ENCODE measurements around the gene PSTPIP1.

The PSTPIP1 gene

GRCh38 chr15:77057685-77058084 lies 62.8 kb downstream of the PSTPIP1 start:
- peaks cover 1% of the 10 kb centered on the region; the same call in 1 of the 2 replicates for H3K36me3 ChIP-seq (ENCODE audit: insufficient read depth, low read length)
- H3K27me3 ChIP-seq (ENCODE audit: insufficient read depth, low read length), result no peaks in the 10 kb centered on the region
- H3K27ac ChIP-seq (ENCODE audit: low read depth, low read length), result no peak overlapping the region
- H2AFZ ChIP-seq (ENCODE audit: low read length, unreplicated experiment), result no peak overlapping the region
- H3K4me1 ChIP-seq (ENCODE audit: control insufficient read depth, insufficient read depth, low read length, unreplicated experiment), result peaks cover 61% of the 10 kb centered on the region
- H3K4me3 ChIP-seq (ENCODE audit: low read depth, low read length), result no peak overlapping the region
- H3K79me2 ChIP-seq (ENCODE audit: control insufficient read depth, insufficient read depth, low read length, unreplicated experiment), result peaks cover 57% of the 10 kb centered on the region

- Histone ChIP-seq H3K36me3 (ENCODE audit: insufficient read depth, low read length) (no peaks in the 10 kb centered on the region), H3K27me3 (ENCODE audit: insufficient read depth, low read length) (no peaks in the 10 kb centered on the region), H3K4me3 (ENCODE audit: low read depth, low read length) (no peak overlapping the region), H2AFZ (ENCODE audit: low read length, unreplicated experiment) (no peak overlapping the region), H3K27ac (ENCODE audit: low read depth, low read length) (no peak overlapping the region), H3K4me1 (ENCODE audit: control insufficient read depth, insufficient read depth, low read length, unreplicated experiment) (peaks cover 68% of the 10 kb centered on the region), H3K79me2 (ENCODE audit: control insufficient read depth, insufficient read depth, low read length, unreplicated experiment) (peaks cover 65% of the 10 kb centered on the region)
Observed at GRCh38 chr15:77058468-77058867, 63.5 kb downstream of the PSTPIP1 start.

- Histone ChIP-seq H2AFZ (ENCODE audit: low read length, unreplicated experiment) (no peak overlapping the region), H3K27ac (ENCODE audit: low read depth, low read length) (peak overlapping the region; percentile 60; the same call in 1 of the 2 replicates), H3K27me3 (ENCODE audit: insufficient read depth, low read length) (no peaks in the 10 kb centered on the region), H3K79me2 (ENCODE audit: control insufficient read depth, insufficient read depth, low read length, unreplicated experiment) (peaks cover 75% of the 10 kb centered on the region), H3K36me3 (ENCODE audit: insufficient read depth, low read length) (no peaks in the 10 kb centered on the region), H3K4me1 (ENCODE audit: control insufficient read depth, insufficient read depth, low read length, unreplicated experiment) (peaks cover 68% of the 10 kb centered on the region), H3K4me3 (ENCODE audit: low read depth, low read length) (peak overlapping the region; percentile 53)
Observed at GRCh38 chr15:77059786-77060361, 64.9 kb downstream of the PSTPIP1 start.

GRCh38 chr15:77060546-77060945 lies 65.6 kb downstream of the PSTPIP1 start:
- no peaks in the 10 kb centered on the region for H3K36me3 ChIP-seq (ENCODE audit: insufficient read depth, low read length)
- H3K79me2 ChIP-seq (ENCODE audit: control insufficient read depth, insufficient read depth, low read length, unreplicated experiment), result peaks cover 75% of the 10 kb centered on the region
- H3K27me3 ChIP-seq (ENCODE audit: insufficient read depth, low read length), result no peaks in the 10 kb centered on the region
- peaks cover 75% of the 10 kb centered on the region for H3K4me1 ChIP-seq (ENCODE audit: control insufficient read depth, insufficient read depth, low read length, unreplicated experiment)
- peak overlapping the region; percentile 60 for H3K27ac ChIP-seq (ENCODE audit: low read depth, low read length)
- peak overlapping the region; percentile 53 for H3K4me3 ChIP-seq (ENCODE audit: low read depth, low read length)
- peak overlapping the region; percentile 50 for H2AFZ ChIP-seq (ENCODE audit: low read length, unreplicated experiment)

- no peaks in the 10 kb centered on the region for H3K36me3 ChIP-seq (ENCODE audit: insufficient read depth, low read length)
- H3K27ac ChIP-seq (ENCODE audit: low read depth, low read length), result no peak overlapping the region
- H3K4me3 ChIP-seq (ENCODE audit: low read depth, low read length), result no peak overlapping the region
- no peak overlapping the region for H2AFZ ChIP-seq (ENCODE audit: low read length, unreplicated experiment)
- H3K79me2 ChIP-seq (ENCODE audit: control insufficient read depth, insufficient read depth, low read length, unreplicated experiment), result peaks cover 82% of the 10 kb centered on the region
- H3K4me1 ChIP-seq (ENCODE audit: control insufficient read depth, insufficient read depth, low read length, unreplicated experiment), result peaks cover 74% of the 10 kb centered on the region
- no peaks in the 10 kb centered on the region for H3K27me3 ChIP-seq (ENCODE audit: insufficient read depth, low read length)
Observed at GRCh38 chr15:77063249-77063648, 68.3 kb downstream of the PSTPIP1 start.

- H3K36me3 ChIP-seq (ENCODE audit: insufficient read depth, low read length), result no peaks in the 10 kb centered on the region
- H3K4me3 ChIP-seq (ENCODE audit: low read depth, low read length), result no peak overlapping the region
- no peak overlapping the region for H2AFZ ChIP-seq (ENCODE audit: low read length, unreplicated experiment)
- peak overlapping the region; percentile 37 for H3K27ac ChIP-seq (ENCODE audit: low read depth, low read length)
- H3K27me3 ChIP-seq (ENCODE audit: insufficient read depth, low read length), result no peaks in the 10 kb centered on the region
- H3K4me1 ChIP-seq (ENCODE audit: control insufficient read depth, insufficient read depth, low read length, unreplicated experiment), result peaks cover 75% of the 10 kb centered on the region
- peaks cover 84% of the 10 kb centered on the region for H3K79me2 ChIP-seq (ENCODE audit: control insufficient read depth, insufficient read depth, low read length, unreplicated experiment)
Observed at GRCh38 chr15:77064063-77064462, 69.1 kb downstream of the PSTPIP1 start.

- Histone ChIP-seq H3K79me2 (ENCODE audit: control insufficient read depth, insufficient read depth, low read length, unreplicated experiment) (peaks cover 84% of the 10 kb centered on the region), H3K4me1 (ENCODE audit: control insufficient read depth, insufficient read depth, low read length, unreplicated experiment) (peaks cover 77% of the 10 kb centered on the region), H3K36me3 (ENCODE audit: insufficient read depth, low read length) (no peaks in the 10 kb centered on the region), H3K27ac (ENCODE audit: low read depth, low read length) (peak overlapping the region; percentile 37), H3K27me3 (ENCODE audit: insufficient read depth, low read length) (no peaks in the 10 kb centered on the region), H2AFZ (ENCODE audit: low read length, unreplicated experiment) (no peak overlapping the region), H3K4me3 (ENCODE audit: low read depth, low read length) (no peak overlapping the region)
Observed at GRCh38 chr15:77064539-77065308, 69.8 kb downstream of the PSTPIP1 start.

- peaks cover 73% of the 10 kb centered on the region for H3K79me2 ChIP-seq (ENCODE audit: control insufficient read depth, insufficient read depth, low read length, unreplicated experiment)
- no peaks in the 10 kb centered on the region for H3K36me3 ChIP-seq (ENCODE audit: insufficient read depth, low read length)
- H3K27me3 ChIP-seq (ENCODE audit: insufficient read depth, low read length), result no peaks in the 10 kb centered on the region
- H3K27ac ChIP-seq (ENCODE audit: low read depth, low read length), result no peak overlapping the region; the same call in 1 of the 2 replicates
- no peak overlapping the region for H2AFZ ChIP-seq (ENCODE audit: low read length, unreplicated experiment)
- H3K4me3 ChIP-seq (ENCODE audit: low read depth, low read length), result peak overlapping the region; percentile 16; the same call in 1 of the 2 replicates
- H3K4me1 ChIP-seq (ENCODE audit: control insufficient read depth, insufficient read depth, low read length, unreplicated experiment), result peaks cover 62% of the 10 kb centered on the region
Observed at GRCh38 chr15:77066971-77067690, 72.2 kb downstream of the PSTPIP1 start.

GRCh38 chr15:77067691-77068367 lies 72.9 kb downstream of the PSTPIP1 start:
- Histone ChIP-seq H3K4me1 (ENCODE audit: control insufficient read depth, insufficient read depth, low read length, unreplicated experiment) (peaks cover 55% of the 10 kb centered on the region), H3K79me2 (ENCODE audit: control insufficient read depth, insufficient read depth, low read length, unreplicated experiment) (peaks cover 67% of the 10 kb centered on the region), H3K27me3 (ENCODE audit: insufficient read depth, low read length) (no peaks in the 10 kb centered on the region), H3K27ac (ENCODE audit: low read depth, low read length) (peak overlapping the region; percentile 45), H2AFZ (ENCODE audit: low read length, unreplicated experiment) (no peak overlapping the region), H3K36me3 (ENCODE audit: insufficient read depth, low read length) (no peaks in the 10 kb centered on the region), H3K4me3 (ENCODE audit: low read depth, low read length) (peak overlapping the region; percentile 6; the same call in 1 of the 2 replicates)

GRCh38 chr15:77068633-77069032 lies 73.7 kb downstream of the PSTPIP1 start:
- H3K79me2 ChIP-seq (ENCODE audit: control insufficient read depth, insufficient read depth, low read length, unreplicated experiment), result peaks cover 59% of the 10 kb centered on the region

More at GRCh38 chr15:77068633-77069032, 73.7 kb downstream of the PSTPIP1 start:
- Histone ChIP-seq H2AFZ (ENCODE audit: low read length, unreplicated experiment) (no peak overlapping the region), H3K27ac (ENCODE audit: low read depth, low read length) (no peak overlapping the region), H3K4me1 (ENCODE audit: control insufficient read depth, insufficient read depth, low read length, unreplicated experiment) (peaks cover 47% of the 10 kb centered on the region), H3K27me3 (ENCODE audit: insufficient read depth, low read length) (no peaks in the 10 kb centered on the region), H3K36me3 (ENCODE audit: insufficient read depth, low read length) (no peaks in the 10 kb centered on the region), H3K4me3 (ENCODE audit: low read depth, low read length) (no peak overlapping the region)

Measured in ACC112 (cell line).